HepG2 (cell line): ENCODE results near the gene BRMS1. TPM values are rescaled to one million over a fixed set of nuclear protein-coding genes. Genes with fewer than 3 reads are reported as not detected.

Experiments used
- ATAD3A ChIP-seq: sonication (generic); formaldehyde crosslinking; IDR thresholded peaks from 2 replicates; pipeline ENCODE4 v1.4.0; 2020; ENCODE audit warnings: missing genetic modification reagents
- BRCA1 ChIP-seq: sonication (generic); formaldehyde crosslinking; IDR thresholded peaks from 2 replicates; pipeline ENCODE4 v1.4.0; 2020; ENCODE audit warnings: missing genetic modification reagents
- CENPX ChIP-seq: sonication (generic); formaldehyde crosslinking; IDR thresholded peaks from 2 replicates; pipeline ENCODE4 v1.9.0; 2021; ENCODE audit warnings: mild to moderate bottlenecking, missing genetic modification reagents, moderate library complexity
- FUBP1 ChIP-seq: sonication (generic); formaldehyde crosslinking; IDR thresholded peaks from 2 replicates; pipeline ENCODE4 v1.5.1; 2020; ENCODE audit warnings: missing genetic modification reagents, mild to moderate bottlenecking, borderline replicate concordance
- HMGXB4 ChIP-seq, 2 experiments: sonication (generic) in 1 of 2; formaldehyde crosslinking in 1 of 2; IDR thresholded peaks; 2 replicates each; pipeline versions ENCODE4 v1.4.0 to v1.6.1; 2018 to 2020; ENCODE audit warnings: missing genetic modification reagents in 2 of 2, borderline replicate concordance in 1 of 2, low read depth in 1 of 2, mild to moderate bottlenecking in 1 of 2, missing biosample characterization in 1 of 2
- SOX6 ChIP-seq, 2 experiments: fragments of 450-650 bp in 1 of 2; sonication (generic) in 1 of 2; formaldehyde crosslinking in 1 of 2; IDR thresholded peaks; 2 replicates each; pipeline versions ENCODE4 v1.4.0 to v1.6.1; 2017 to 2020; ENCODE audit warnings: antibody characterized with exemption in 1 of 2, mild to moderate bottlenecking in 1 of 2, missing genetic modification reagents in 1 of 2
- ZNF501 ChIP-seq: sonication (generic); formaldehyde crosslinking; IDR thresholded peaks from 2 replicates; pipeline ENCODE4 v1.5.1; 2020; ENCODE audit warnings: mild to moderate bottlenecking, moderate library complexity, missing genetic modification reagents
- ZNF597 ChIP-seq: sonication (generic); formaldehyde crosslinking; IDR thresholded peaks from 2 replicates; pipeline ENCODE4 v1.5.0; 2020; ENCODE audit warnings: missing genetic modification reagents
- ZNF816 ChIP-seq: sonication (generic); formaldehyde crosslinking; IDR thresholded peaks from 2 replicates; pipeline ENCODE4 v1.8.0; 2022; ENCODE audit warnings: missing genetic modification reagents, mild to moderate bottlenecking, borderline replicate concordance
- polyA plus RNA-seq, 8 experiments: library from polyadenylated mRNA; depleted of rRNA in 3 of 8; stranded (reverse) in 7 of 8; unstranded in 1 of 8; fragments of >200 nt; fragmentation: Illumina TruSeq in 4 of 8; extraction: Trizol in 4 of 8; gene quantifications; 2 replicates each; pipeline versions ENCODE4 v1.2.1 to v1.2.3, GENCODE V29; 2011 to 2016; ENCODE audit warnings: low read depth in 4 of 8, missing spikeins in 1 of 8, mixed read lengths in 1 of 8; ENCODE audit not compliant: insufficient read depth in 1 of 8
- total RNA-seq, 5 experiments: library from RNA; depleted of rRNA; stranded (reverse); fragments of >200 nt; fragmentation: Illumina TruSeq; extraction: Trizol; gene quantifications; 2 replicates each; pipeline ENCODE4 v1.2.3, GENCODE V29; 2016; ENCODE audit warnings: low read depth in 1 of 5
- TF ChIP-seq, protein P1 (sequence below): sonication (generic); formaldehyde crosslinking; IDR thresholded peaks from 2 replicates; pipeline ENCODE4 v1.5.0; 2020; ENCODE audit warnings: mild to moderate bottlenecking, missing genetic modification reagents, borderline replicate concordance
- TF ChIP-seq, protein P2 (sequence below): sonication (generic); formaldehyde crosslinking; IDR thresholded peaks from 2 replicates; pipeline ENCODE4 v1.4.0; 2020; ENCODE audit warnings: missing genetic modification reagents

BRMS1 gene
- total and polyA plus RNA-seq, 2 of the 13 experiments (the other 11 are each of a cell fraction or from before 2014, with no cell fraction given): 15.8 to 55.7 TPM

DNA sequence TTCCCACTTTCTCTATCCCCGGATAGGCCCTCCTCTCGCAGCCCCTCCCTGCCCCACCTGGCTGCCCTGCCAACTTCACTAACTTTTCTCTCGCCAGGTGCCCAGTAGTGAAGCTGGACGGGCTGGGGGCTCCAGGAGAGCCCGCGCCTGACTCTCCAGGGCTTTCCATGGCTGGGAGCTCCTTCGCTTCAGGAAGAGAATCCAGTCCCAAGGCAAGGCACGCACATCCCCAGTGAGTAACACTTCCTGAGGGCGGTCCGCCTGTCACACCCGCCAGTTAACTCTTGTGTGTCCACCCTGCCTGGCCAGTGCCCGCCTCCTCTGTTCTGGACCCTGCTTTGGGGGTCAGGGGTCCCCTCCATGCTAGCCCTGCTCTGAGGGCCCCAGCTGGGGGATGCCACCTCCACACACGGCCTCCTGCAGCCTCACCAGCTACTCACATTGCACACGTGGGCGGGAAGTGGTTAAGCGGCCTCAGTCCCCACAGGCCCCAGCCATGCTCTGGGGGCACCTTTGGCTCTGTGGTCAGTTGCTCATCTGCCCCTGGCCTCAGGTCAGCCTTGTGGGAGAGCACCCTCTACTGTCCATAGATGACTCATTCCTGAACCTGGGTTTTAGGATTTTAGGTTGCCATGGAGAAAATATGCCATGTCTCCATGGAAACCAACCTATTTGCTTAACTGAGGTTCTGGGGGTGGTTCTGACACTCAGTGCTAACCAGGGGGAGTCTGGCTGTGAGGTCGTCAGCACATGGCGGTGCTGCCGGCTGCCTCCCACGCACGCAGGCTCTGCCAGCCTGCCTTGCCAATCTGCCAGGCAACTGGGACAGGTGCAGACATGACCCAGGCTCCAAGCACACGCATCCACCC is 8.4 kb downstream of the BRMS1 start, which contains the start of gene RIN1 (continued):
- no peak for TF ChIP-seq ATAD3A (CRISPR knock-in tag)
- TF ChIP-seq, protein P1, sequence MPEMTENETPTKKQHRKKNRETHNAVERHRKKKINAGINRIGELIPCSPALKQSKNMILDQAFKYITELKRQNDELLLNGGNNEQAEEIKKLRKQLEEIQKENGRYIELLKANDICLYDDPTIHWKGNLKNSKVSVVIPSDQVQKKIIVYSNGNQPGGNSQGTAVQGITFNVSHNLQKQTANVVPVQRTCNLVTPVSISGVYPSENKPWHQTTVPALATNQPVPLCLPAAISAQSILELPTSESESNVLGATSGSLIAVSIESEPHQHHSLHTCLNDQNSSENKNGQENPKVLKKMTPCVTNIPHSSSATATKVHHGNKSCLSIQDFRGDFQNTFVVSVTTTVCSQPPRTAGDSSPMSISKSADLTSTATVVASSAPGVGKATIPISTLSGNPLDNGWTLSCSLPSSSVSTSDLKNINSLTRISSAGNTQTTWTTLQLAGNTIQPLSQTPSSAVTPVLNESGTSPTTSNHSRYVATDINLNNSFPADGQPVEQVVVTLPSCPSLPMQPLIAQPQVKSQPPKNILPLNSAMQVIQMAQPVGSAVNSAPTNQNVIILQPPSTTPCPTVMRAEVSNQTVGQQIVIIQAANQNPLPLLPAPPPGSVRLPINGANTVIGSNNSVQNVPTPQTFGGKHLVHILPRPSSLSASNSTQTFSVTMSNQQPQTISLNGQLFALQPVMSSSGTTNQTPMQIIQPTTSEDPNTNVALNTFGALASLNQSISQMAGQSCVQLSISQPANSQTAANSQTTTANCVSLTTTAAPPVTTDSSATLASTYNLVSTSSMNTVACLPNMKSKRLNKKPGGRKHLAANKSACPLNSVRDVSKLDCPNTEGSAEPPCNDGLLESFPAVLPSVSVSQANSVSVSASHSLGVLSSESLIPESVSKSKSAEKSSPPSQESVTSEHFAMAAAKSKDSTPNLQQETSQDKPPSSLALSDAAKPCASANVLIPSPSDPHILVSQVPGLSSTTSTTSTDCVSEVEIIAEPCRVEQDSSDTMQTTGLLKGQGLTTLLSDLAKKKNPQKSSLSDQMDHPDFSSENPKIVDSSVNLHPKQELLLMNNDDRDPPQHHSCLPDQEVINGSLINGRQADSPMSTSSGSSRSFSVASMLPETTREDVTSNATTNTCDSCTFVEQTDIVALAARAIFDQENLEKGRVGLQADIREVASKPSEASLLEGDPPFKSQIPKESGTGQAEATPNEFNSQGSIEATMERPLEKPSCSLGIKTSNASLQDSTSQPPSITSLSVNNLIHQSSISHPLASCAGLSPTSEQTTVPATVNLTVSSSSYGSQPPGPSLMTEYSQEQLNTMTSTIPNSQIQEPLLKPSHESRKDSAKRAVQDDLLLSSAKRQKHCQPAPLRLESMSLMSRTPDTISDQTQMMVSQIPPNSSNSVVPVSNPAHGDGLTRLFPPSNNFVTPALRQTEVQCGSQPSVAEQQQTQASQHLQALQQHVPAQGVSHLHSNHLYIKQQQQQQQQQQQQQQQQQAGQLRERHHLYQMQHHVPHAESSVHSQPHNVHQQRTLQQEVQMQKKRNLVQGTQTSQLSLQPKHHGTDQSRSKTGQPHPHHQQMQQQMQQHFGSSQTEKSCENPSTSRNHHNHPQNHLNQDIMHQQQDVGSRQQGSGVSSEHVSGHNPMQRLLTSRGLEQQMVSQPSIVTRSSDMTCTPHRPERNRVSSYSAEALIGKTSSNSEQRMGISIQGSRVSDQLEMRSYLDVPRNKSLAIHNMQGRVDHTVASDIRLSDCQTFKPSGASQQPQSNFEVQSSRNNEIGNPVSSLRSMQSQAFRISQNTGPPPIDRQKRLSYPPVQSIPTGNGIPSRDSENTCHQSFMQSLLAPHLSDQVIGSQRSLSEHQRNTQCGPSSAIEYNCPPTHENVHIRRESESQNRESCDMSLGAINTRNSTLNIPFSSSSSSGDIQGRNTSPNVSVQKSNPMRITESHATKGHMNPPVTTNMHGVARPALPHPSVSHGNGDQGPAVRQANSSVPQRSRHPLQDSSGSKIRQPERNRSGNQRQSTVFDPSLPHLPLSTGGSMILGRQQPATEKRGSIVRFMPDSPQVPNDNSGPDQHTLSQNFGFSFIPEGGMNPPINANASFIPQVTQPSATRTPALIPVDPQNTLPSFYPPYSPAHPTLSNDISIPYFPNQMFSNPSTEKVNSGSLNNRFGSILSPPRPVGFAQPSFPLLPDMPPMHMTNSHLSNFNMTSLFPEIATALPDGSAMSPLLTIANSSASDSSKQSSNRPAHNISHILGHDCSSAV (CRISPR knock-in tag): no peak
- peak; percentile 90; the same call in 1 of the 2 replicates for TF ChIP-seq ZNF816 (CRISPR knock-in tag)
- peak; percentile 86 to 91 for TF ChIP-seq HMGXB4 (CRISPR knock-in tag; IDR thresholded peaks at IDR 0.05; ENCODE audit: borderline replicate concordance in 1 of 2, low read depth in 1 of 2)
- TF ChIP-seq BRCA1 (CRISPR knock-in tag): peak; percentile 50; the same call in 1 of the 2 replicates
- TF ChIP-seq SOX6 (IDR thresholded peaks at IDR 0.05): no peak
- TF ChIP-seq SOX6 (CRISPR knock-in tag; IDR thresholded peaks at IDR 0.05): peak; percentile 67
- TF ChIP-seq ZNF597 (CRISPR knock-in tag): no peak
- TF ChIP-seq CENPX (CRISPR knock-in tag): no peak
- TF ChIP-seq, protein P2, sequence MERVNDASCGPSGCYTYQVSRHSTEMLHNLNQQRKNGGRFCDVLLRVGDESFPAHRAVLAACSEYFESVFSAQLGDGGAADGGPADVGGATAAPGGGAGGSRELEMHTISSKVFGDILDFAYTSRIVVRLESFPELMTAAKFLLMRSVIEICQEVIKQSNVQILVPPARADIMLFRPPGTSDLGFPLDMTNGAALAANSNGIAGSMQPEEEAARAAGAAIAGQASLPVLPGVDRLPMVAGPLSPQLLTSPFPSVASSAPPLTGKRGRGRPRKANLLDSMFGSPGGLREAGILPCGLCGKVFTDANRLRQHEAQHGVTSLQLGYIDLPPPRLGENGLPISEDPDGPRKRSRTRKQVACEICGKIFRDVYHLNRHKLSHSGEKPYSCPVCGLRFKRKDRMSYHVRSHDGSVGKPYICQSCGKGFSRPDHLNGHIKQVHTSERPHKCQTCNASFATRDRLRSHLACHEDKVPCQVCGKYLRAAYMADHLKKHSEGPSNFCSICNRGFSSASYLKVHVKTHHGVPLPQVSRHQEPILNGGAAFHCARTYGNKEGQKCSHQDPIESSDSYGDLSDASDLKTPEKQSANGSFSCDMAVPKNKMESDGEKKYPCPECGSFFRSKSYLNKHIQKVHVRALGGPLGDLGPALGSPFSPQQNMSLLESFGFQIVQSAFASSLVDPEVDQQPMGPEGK (CRISPR knock-in tag): peak; percentile 99
- no peak for TF ChIP-seq FUBP1
- peak; percentile 94 for TF ChIP-seq ZNF501 (CRISPR knock-in tag)
